ENCODE results near the gene CEP112.
"Not testable (repeated sequence)": the region's sequence is repeated elsewhere in the genome, so short reads cannot be mapped to it uniquely, and the experiment has no call there.

- TF ChIP-seq CTCF (conservative IDR thresholded peaks at IDR 0.05 in 1 of 2, IDR thresholded peaks at IDR 0.05 in 1 of 2; ENCODE audit: low read depth in 1 of 2, low read length in 2 of 2); EZH2 (IDR thresholded peaks at IDR 0.05; ENCODE audit: low read length, missing control alignments): not testable (repeated sequence)
Observed at GRCh38 chr17:66155055-66155454, 36.9 kb downstream of the CEP112 start.

Measured in fibroblast of lung (primary cell).